Activated T-cell treated with anti-CD3 and anti-CD28 coated beads for 1 hour (primary cell): ENCODE measurements around the gene SSTR5.

Experiments used
- DNase-seq: peaks from one replicate; pipeline ENCODE4 v3.0.0-alpha.2; 2020; ENCODE audit warnings: low read depth

The SSTR5 gene

GRCh38 chr16:1102921-1103635, 30.5 kb downstream of the SSTR5 start:
- DNase-seq, result peak; percentile 60

GRCh38 chr16:1103636-1103980, 31.1 kb downstream of the SSTR5 start:
- DNase-seq, result no peak

GRCh38 chr16:1105888-1106620, 33.5 kb downstream of the SSTR5 start:
- DNase-seq, result peak; percentile 20

GRCh38 chr16:1106659-1107058, 34.1 kb downstream of the SSTR5 start:
- DNase-seq, result no peak

GRCh38 chr16:1107141-1107540, 34.6 kb downstream of the SSTR5 start:
- no peak for DNase-seq

- DNase-seq, result no peak
These were observed 35.2 kb downstream of the SSTR5 start for GRCh38 chr16:1107731-1108130.

- DNase-seq, result no peak
These were observed 36.0 kb downstream of the SSTR5 start for GRCh38 chr16:1108299-1109252.

- DNase-seq, result no peak
These were observed 37.1 kb downstream of the SSTR5 start for GRCh38 chr16:1109648-1110047.

- no peak for DNase-seq
These were observed 40.1 kb downstream of the SSTR5 start for GRCh38 chr16:1112506-1113184.

- no peak for DNase-seq
These were observed 40.9 kb downstream of the SSTR5 start for GRCh38 chr16:1113489-1113888.

- DNase-seq, result no peak
These were observed 41.5 kb downstream of the SSTR5 start for GRCh38 chr16:1113889-1114526.

GRCh38 chr16:1116693-1117077, 44.1 kb downstream of the SSTR5 start:
- DNase-seq, result no peak

- no peak for DNase-seq
These were observed 44.8 kb downstream of the SSTR5 start for GRCh38 chr16:1117176-1117900.

GRCh38 chr16:1117926-1118325, 45.4 kb downstream of the SSTR5 start:
- no peak for DNase-seq

- DNase-seq, result no peak
These were observed 46.6 kb downstream of the SSTR5 start for GRCh38 chr16:1119129-1119528.

GRCh38 chr16:1119766-1120576, 47.4 kb downstream of the SSTR5 start:
- DNase-seq, result no peak

- DNase-seq, result no peak
These were observed 48.0 kb downstream of the SSTR5 start for GRCh38 chr16:1120577-1120941.

GRCh38 chr16:1121009-1121408, 48.5 kb downstream of the SSTR5 start:
- DNase-seq, result no peak

- DNase-seq, result no peak
These were observed 49.3 kb downstream of the SSTR5 start for GRCh38 chr16:1121601-1122397.
